ENCODE results near the gene TRA2A. TPM values are rescaled to one million over a fixed set of nuclear protein-coding genes. Genes with fewer than 3 reads are reported as not detected.

TRA2A gene
- total and polyA plus RNA-seq, 9 of the 15 experiments (the other 6 are each of a cell fraction or from before 2014, with no cell fraction given) = 22.7 to 210 (median 73.9) TPM

DNA sequence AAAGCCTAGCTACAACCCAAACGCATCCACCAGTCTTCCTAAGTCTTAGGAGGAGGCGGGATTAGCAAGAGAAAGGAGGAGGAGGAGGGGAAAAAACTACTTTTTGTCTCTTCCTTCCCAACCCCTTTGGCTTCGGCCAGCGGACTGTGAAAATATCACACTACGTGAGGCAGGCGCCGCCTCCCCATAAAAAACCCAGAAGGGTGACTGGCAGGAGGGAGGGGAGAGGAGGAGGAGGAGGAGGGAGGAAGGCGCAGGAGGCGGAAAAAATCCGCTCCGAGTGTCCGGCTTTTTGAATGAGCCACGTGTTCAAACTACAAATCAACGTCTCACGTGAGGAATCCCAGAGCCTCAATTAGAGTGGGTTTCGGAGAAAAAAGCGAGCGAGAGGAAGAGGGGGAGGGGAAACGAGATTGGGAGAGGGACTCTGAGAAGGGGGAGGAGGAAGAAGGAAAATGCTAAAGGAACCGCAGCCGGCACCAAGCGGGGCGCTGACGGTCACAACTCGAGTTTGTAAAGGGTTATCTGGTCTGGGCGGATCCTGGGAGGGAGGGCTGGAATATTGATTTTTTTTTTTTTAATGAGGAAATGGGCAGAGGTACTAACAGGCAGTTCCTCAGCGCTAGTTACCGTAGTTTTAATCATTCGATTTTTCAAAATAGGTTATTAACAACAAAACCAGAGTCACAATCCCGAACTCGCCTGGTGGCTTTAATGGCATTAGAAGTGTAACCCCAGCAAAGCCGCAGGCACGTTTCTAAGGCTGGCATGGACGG, 61.3 kb downstream of the TRA2A start, which contains the start of gene IGF2BP3 (continued):
- no peak for TF ChIP-seq HSF4 (CRISPR knock-in tag; IDR thresholded peaks at IDR 0.05; ENCODE audit: borderline replicate concordance)
- no peak for TF ChIP-seq MAFK (IDR thresholded peaks at IDR 0.05; ENCODE audit: low read length)
- peak; percentile 97 for TF ChIP-seq CC2D1A (IDR thresholded peaks at IDR 0.05)
- TF ChIP-seq ZNF280B (CRISPR knock-in tag; IDR thresholded peaks at IDR 0.05) = no peak
- peak; percentile 37 for TF ChIP-seq NEUROD1 (IDR thresholded peaks at IDR 0.05; ENCODE audit: borderline replicate concordance, low read depth, low read length, partially characterized antibody)
- TF ChIP-seq TCF7 (IDR thresholded peaks at IDR 0.05; ENCODE audit: borderline replicate concordance) = peak; percentile 29; the same call in 1 of the 2 replicates
- TF ChIP-seq NFE2L1 (tag; IDR thresholded peaks at IDR 0.05; ENCODE audit: borderline replicate concordance, low read depth) = no peak
- TF ChIP-seq NFRKB (IDR thresholded peaks at IDR 0.05; ENCODE audit: low read depth) = peak; percentile 86
- TF ChIP-seq TEAD1 (CRISPR knock-in tag; IDR thresholded peaks at IDR 0.05) = no peak
- TF ChIP-seq CBFA2T3 (IDR thresholded peaks at IDR 0.05) = peak; percentile 76
- 0 out of 2 replicates have a peak, but pooled peaks have one; percentile 48 for TF ChIP-seq HMG20A (CRISPR knock-in tag; conservative IDR thresholded peaks at IDR 0.05)
- peak; percentile 71; the same call in 1 of the 2 replicates for TF ChIP-seq GATAD2B (IDR thresholded peaks at IDR 0.05; ENCODE audit: borderline replicate concordance)
- TF ChIP-seq SMARCE1 (IDR thresholded peaks at IDR 0.05) = peak; percentile 87
- TF ChIP-seq, protein P1, sequence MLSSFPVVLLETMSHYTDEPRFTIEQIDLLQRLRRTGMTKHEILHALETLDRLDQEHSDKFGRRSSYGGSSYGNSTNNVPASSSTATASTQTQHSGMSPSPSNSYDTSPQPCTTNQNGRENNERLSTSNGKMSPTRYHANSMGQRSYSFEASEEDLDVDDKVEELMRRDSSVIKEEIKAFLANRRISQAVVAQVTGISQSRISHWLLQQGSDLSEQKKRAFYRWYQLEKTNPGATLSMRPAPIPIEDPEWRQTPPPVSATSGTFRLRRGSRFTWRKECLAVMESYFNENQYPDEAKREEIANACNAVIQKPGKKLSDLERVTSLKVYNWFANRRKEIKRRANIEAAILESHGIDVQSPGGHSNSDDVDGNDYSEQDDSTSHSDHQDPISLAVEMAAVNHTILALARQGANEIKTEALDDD (IDR thresholded peaks at IDR 0.05) = no peak; the same call in none of the 2 replicates
- peak; percentile 90 for TF ChIP-seq GATAD2A (IDR thresholded peaks at IDR 0.05)
- peak; percentile 76 for TF ChIP-seq ATF7 (IDR thresholded peaks at IDR 0.05)
- TF ChIP-seq MTA1 (IDR thresholded peaks at IDR 0.05; ENCODE audit: borderline replicate concordance) = peak; percentile 93
- TF ChIP-seq ZNF75A (CRISPR knock-in tag; IDR thresholded peaks at IDR 0.05) = no peak
- no peak for TF ChIP-seq HOMEZ (CRISPR knock-in tag; IDR thresholded peaks at IDR 0.05)
- TF ChIP-seq GABPA (tag; conservative IDR thresholded peaks at IDR 0.05; ENCODE audit: low read depth) = 0 out of 2 replicates have a peak, but pooled peaks have one; percentile 37
- TF ChIP-seq RBM39 (optimal IDR thresholded peaks at IDR 0.05; ENCODE audit: low read depth, low read length) = no peak
- TF ChIP-seq SUPT5H (IDR thresholded peaks at IDR 0.05) = peak; percentile 73
- TF ChIP-seq HDAC6 (IDR thresholded peaks at IDR 0.05; ENCODE audit: low read depth, low read length) = no peak
- no peak for TF ChIP-seq SFPQ (IDR thresholded peaks at IDR 0.05; ENCODE audit: low read depth, low read length)

Data from K562 (cell line).